GM12875 (cell line): ENCODE results near the gene PCK1.

Experiments used
- H3K4me3 ChIP-seq: one replicate; pipeline ENCODE4 v1.5.1; 2011; ENCODE audit warnings: low read depth, low read length, control low read depth
- CTCF ChIP-seq: IDR thresholded peaks from 2 replicates; pipeline ENCODE4 v1.5.1; 2011; ENCODE audit warnings: low read depth, mild to moderate bottlenecking, control low read depth, inconsistent platforms, low read length, moderate library complexity, borderline replicate concordance; ENCODE audit not compliant: insufficient read depth

PCK1 gene

GRCh38 chr20:57587278-57587988 is 26.5 kb downstream of the PCK1 start:
- no peak for TF ChIP-seq CTCF
- H3K4me3 ChIP-seq = no peak overlapping the region

- no peak for TF ChIP-seq CTCF
- no peak overlapping the region for H3K4me3 ChIP-seq
Observed at GRCh38 chr20:57587989-57588377, 27.1 kb downstream of the PCK1 start.

- H3K4me3 ChIP-seq = no peak overlapping the region
- TF ChIP-seq CTCF = no peak
Observed at GRCh38 chr20:57588596-57588995, 27.7 kb downstream of the PCK1 start.

- H3K4me3 ChIP-seq = no peak overlapping the region
- TF ChIP-seq CTCF = no peak
Observed at GRCh38 chr20:57589123-57589727, 28.3 kb downstream of the PCK1 start.

GRCh38 chr20:57589728-57590484 is 29.0 kb downstream of the PCK1 start:
- no peak for TF ChIP-seq CTCF
- H3K4me3 ChIP-seq = no peak overlapping the region

- no peak overlapping the region for H3K4me3 ChIP-seq
- TF ChIP-seq CTCF = no peak
Observed at GRCh38 chr20:57590485-57591288, 29.8 kb downstream of the PCK1 start.
